Activated effector memory CD4-positive, alpha-beta T cell treated with anti-CD3 and anti-CD28 coated beads, Interleukin-2, amount 50 U/mL, for 16 hours (primary cell): ENCODE data around the gene RIT1.
A peak's percentile ranks its signal among the peaks of the same experiment; 100 is the strongest.

Experiments
- DNase-seq: peaks from one replicate; pipeline ENCODE4 v3.0.0-alpha.2; 2020

RIT1 gene

GRCh38 chr1:155911156-155912055 is at the start of gene RIT1:
TSS of gene RIT1 (minus strand) at chr1:155911349. CDS start at chr1:155910761, 588 bp downstream.
- DNase-seq, result peak; percentile 95

- no peak for DNase-seq
Observed at GRCh38 chr1:155960081-155960745, 49.1 kb upstream of the RIT1 start.

GRCh38 chr1:155957411-155957915 is 46.3 kb upstream of the RIT1 start:
- DNase-seq, result no peak

GRCh38 chr1:155954645-155955044 is 43.5 kb upstream of the RIT1 start:
- no peak for DNase-seq

- DNase-seq, result no peak
Observed at GRCh38 chr1:155952505-155952890, 41.3 kb upstream of the RIT1 start.

GRCh38 chr1:155951753-155952504 is 40.8 kb upstream of the RIT1 start:
- no peak for DNase-seq

- no peak for DNase-seq
Observed at GRCh38 chr1:155950829-155951228, 39.7 kb upstream of the RIT1 start.

- no peak for DNase-seq
Observed at GRCh38 chr1:155947741-155948140, 36.6 kb upstream of the RIT1 start.

GRCh38 chr1:155947292-155947691 is 36.1 kb upstream of the RIT1 start:
- no peak for DNase-seq

- DNase-seq, result no peak
Observed at GRCh38 chr1:155946633-155947219, 35.6 kb upstream of the RIT1 start.

- DNase-seq, result no peak
Observed at GRCh38 chr1:155944444-155944799, 33.3 kb upstream of the RIT1 start.

GRCh38 chr1:155942578-155943141 is 31.5 kb upstream of the RIT1 start:
- no peak for DNase-seq

- DNase-seq, result peak; percentile 59
Observed at GRCh38 chr1:155941845-155942531, 30.8 kb upstream of the RIT1 start.

GRCh38 chr1:155940993-155941844 is 30.1 kb upstream of the RIT1 start, which contains the start of gene RXFP4:
TSS of gene RXFP4 (plus strand) at chr1:155941638. CDS start at chr1:155941710, 72 bp downstream.
- DNase-seq, result peak; percentile 60

GRCh38 chr1:155940482-155940992 is 29.4 kb upstream of the RIT1 start:
- peak; percentile 53 for DNase-seq

GRCh38 chr1:155938220-155938627 is 27.1 kb upstream of the RIT1 start:
- DNase-seq, result peak; percentile 22

GRCh38 chr1:155934936-155935590 is 23.9 kb upstream of the RIT1 start:
- DNase-seq, result no peak

- peak; percentile 98 for DNase-seq
Observed at GRCh38 chr1:155934097-155934935, 23.2 kb upstream of the RIT1 start, which contains the start of gene KHDC4. TSS of gene KHDC4 (minus strand) at chr1:155934413. CDS start at chr1:155934373, 40 bp downstream.

- DNase-seq, result peak; percentile 72
Observed at GRCh38 chr1:155933591-155934096, 22.5 kb upstream of the RIT1 start.
